ENCODE measurements around the gene WHRN.

The WHRN gene

GRCh38 chr9:114357911-114358328 lies 147.4 kb downstream of the WHRN start:
- no peak for DNase-seq

GRCh38 chr9:114357360-114357759 lies 147.9 kb downstream of the WHRN start:
- DNase-seq: no peak

GRCh38 chr9:114356792-114357191 lies 148.5 kb downstream of the WHRN start:
- DNase-seq: no peak

DNA sequence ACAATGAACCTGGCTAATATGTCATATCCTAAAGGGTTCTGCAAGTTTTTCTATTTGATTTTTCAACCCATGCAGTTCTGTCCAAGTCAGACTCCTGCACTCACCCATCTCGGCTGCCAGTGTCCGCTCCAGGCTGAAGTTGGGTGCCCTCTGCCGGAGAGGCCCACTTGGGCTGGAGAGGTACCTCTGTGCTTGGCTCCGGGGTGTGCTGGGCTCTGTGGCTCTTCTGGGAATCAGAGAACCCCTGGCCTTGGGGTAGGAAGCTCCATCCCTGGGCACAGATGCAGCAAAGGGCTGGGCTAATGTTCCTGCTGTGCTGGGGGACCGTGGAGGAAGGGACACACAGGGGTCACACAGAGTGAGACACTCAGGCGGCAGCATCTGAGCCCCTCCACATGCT lies 149.5 kb downstream of the WHRN start:
- no peak for DNase-seq
